ENCODE data around the gene JAK2. TPM values are rescaled to one million over a fixed set of nuclear protein-coding genes. Genes with fewer than 3 reads are reported as not detected.
A peak's percentile ranks its signal among the peaks of the same experiment; 100 is the strongest.

JAK2 gene
- total RNA-seq, 4 donors from 2014 or later = 4.6 to 16.5 (median 9.0) TPM

- DNase-seq = no peak
- ATAC-seq = peak; percentile 65 to 70
- Histone ChIP-seq H3K27ac (peak overlapping the region in 2 of 4 donors; percentile 46 to 48), H3K36me3 (no peaks in the 10 kb centered on the region), H3K27me3 (no peaks in the 10 kb centered on the region), H3K4me1 (peaks cover 8 to 20% of the 10 kb centered on the region in 2 donors), H3K9me3 (no peaks in the 10 kb centered on the region), H3K4me3 (no peak overlapping the region)
- no peak for TF ChIP-seq POLR2A (IDR thresholded peaks at IDR 0.05)
- no peak for TF ChIP-seq CTCF (IDR thresholded peaks at IDR 0.05 in 4 of 5, conservative IDR thresholded peaks at IDR 0.05 in 1 of 5)
- intact Hi-C loops (cut with DNase I; ENCODE audit: low total_unique reads) = no loop called here
- in situ Hi-C loops (cut with MboI; ENCODE audit: low sequenced_read_pairs in 4 of 4) = loop anchor here in 1 of 4 donors (25.0 kb wide), 1 partner anchor 633 kb away; no protein-coding TSS in a partner anchor
Measured at GRCh38 chr9:4979239-4979638, 5.8 kb upstream of the JAK2 start.

- intact Hi-C loops (cut with DNase I; ENCODE audit: low total_unique reads) = loop anchor here (10.0 kb wide), 3 partner anchors 315 to 625 kb away; partner anchors contain the start of genes PLGRKT, PLPP6 and SPATA6L
Measured at GRCh38 chr9:4980086-4980727, 4.9 kb upstream of the JAK2 start.

GRCh38 chr9:4982721-4983482, 2.2 kb upstream of the JAK2 start:
- DNase-seq (no peak), ATAC-seq (no peak)
- peaks cover 26 to 43% of the 10 kb centered on the region in 2 donors for H3K4me1 ChIP-seq
- H3K9me3 ChIP-seq = no peaks in the 10 kb centered on the region
- H3K4me3 ChIP-seq = no peak overlapping the region
- H3K27me3 ChIP-seq = no peaks in the 10 kb centered on the region
- no peaks in the 10 kb centered on the region for H3K36me3 ChIP-seq
- intact Hi-C loops (cut with DNase I; ENCODE audit: low total_unique reads) = loop anchor here (10.0 kb wide), 3 partner anchors 318 to 622 kb away; partner anchors contain the start of genes PLGRKT, PLPP6 and SPATA6L
- in situ Hi-C loops (cut with MboI; ENCODE audit: low sequenced_read_pairs in 4 of 4) = loop anchor here in 2 of 4 donors (10.0 to 25.0 kb wide), 2 partner anchors 218 to 629 kb away; no protein-coding TSS in a partner anchor
- TF ChIP-seq CTCF (IDR thresholded peaks at IDR 0.05 in 4 of 5, conservative IDR thresholded peaks at IDR 0.05 in 1 of 5) (no peak), POLR2A (IDR thresholded peaks at IDR 0.05) (no peak)
- H3K27ac ChIP-seq = peak overlapping the region; percentile 93 to 98 (median 95)

More at GRCh38 chr9:4980086-4980727, 4.9 kb upstream of the JAK2 start:
- DNase-seq = no peak
- H3K27ac ChIP-seq = peak overlapping the region in 1 of 4 donors; percentile 6
- no peaks in the 10 kb centered on the region for H3K9me3 ChIP-seq
- in situ Hi-C loops (cut with MboI; ENCODE audit: low sequenced_read_pairs in 4 of 4) = loop anchor here in 2 of 4 donors (10.0 to 25.0 kb wide), 2 partner anchors 215 to 632 kb away; no protein-coding TSS in a partner anchor
- no peaks in the 10 kb centered on the region for H3K36me3 ChIP-seq
- peaks cover 10 to 22% of the 10 kb centered on the region in 2 donors for H3K4me1 ChIP-seq
- H3K4me3 ChIP-seq = no peak overlapping the region
- no peaks in the 10 kb centered on the region for H3K27me3 ChIP-seq
- TF ChIP-seq CTCF (IDR thresholded peaks at IDR 0.05 in 4 of 5, conservative IDR thresholded peaks at IDR 0.05 in 1 of 5) = no peak
- TF ChIP-seq POLR2A (IDR thresholded peaks at IDR 0.05) = no peak
- no peak for ATAC-seq

DNA sequence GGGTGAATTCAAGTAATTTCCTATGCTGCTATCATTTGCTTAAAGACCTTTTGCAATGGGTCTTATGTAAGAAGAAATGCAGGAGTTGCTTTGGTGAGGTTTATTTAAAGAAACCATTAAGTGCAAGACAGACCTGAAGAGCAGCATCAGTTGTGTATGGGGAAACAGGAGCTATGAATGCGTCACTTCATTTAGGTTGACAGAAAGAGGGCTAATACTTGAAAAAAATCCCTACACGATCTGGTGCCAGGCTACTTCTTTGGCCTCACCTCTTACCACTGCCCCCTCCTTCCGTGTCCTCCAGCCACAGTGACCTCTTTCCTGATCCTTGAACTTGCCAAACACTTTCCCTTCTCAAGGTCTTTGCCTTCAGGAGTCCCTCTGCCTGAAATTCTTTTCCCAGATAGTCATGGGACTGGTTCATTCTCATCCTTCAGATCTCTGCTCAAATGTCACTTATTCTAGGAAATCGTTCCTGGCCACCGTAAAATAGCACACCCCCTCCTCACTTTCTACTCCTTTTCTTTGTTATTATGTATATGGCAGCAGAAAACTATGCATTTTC, 1.4 kb upstream of the JAK2 start:
- in situ Hi-C loops (cut with MboI; ENCODE audit: low sequenced_read_pairs in 4 of 4) = loop anchor here in 2 of 4 donors (10.0 to 25.0 kb wide), 2 partner anchors 219 to 629 kb away; no protein-coding TSS in a partner anchor
- H3K4me1 ChIP-seq = peaks cover 30 to 46% of the 10 kb centered on the region in 2 donors
- no peak for DNase-seq
- H3K4me3 ChIP-seq = peak overlapping the region; percentile 73 to 86 (median 79)
- TF ChIP-seq CTCF (IDR thresholded peaks at IDR 0.05 in 4 of 5, conservative IDR thresholded peaks at IDR 0.05 in 1 of 5) (no peak), POLR2A (IDR thresholded peaks at IDR 0.05) (no peak)
- intact Hi-C loops (cut with DNase I; ENCODE audit: low total_unique reads) = loop anchor here (2.0 to 10.0 kb wide), 4 partner anchors 135 to 621 kb away; partner anchors contain the start of genes PLGRKT, PLPP6 and SPATA6L
- no peaks in the 10 kb centered on the region for H3K27me3 ChIP-seq
- no peak for ATAC-seq
- H3K27ac ChIP-seq = peak overlapping the region; percentile 93 to 98 (median 95)
- no peaks in the 10 kb centered on the region for H3K9me3 ChIP-seq
- H3K36me3 ChIP-seq = no peaks in the 10 kb centered on the region
